DMS79 treated with DMSO at 0.1 percent for 48 hours (cell line): ENCODE measurements around the gene HS3ST4.
"Not testable (repeated sequence)": the region's sequence is repeated elsewhere in the genome, so short reads cannot be mapped to it uniquely, and the experiment has no call there.

Experiments
- DNase-seq: peaks from one replicate; lab custom pipeline; 2025; lab: John Stamatoyannopoulos, UW

HS3ST4 gene

GRCh38 chr16:26005336-26005735 is 313.6 kb downstream of the HS3ST4 start:
- no peak for DNase-seq

- no peak for DNase-seq
These were observed 320.6 kb downstream of the HS3ST4 start for GRCh38 chr16:26012376-26012775.

GRCh38 chr16:26015776-26016175 is 324.0 kb downstream of the HS3ST4 start:
- DNase-seq: no peak

- DNase-seq: no peak
These were observed 325.2 kb downstream of the HS3ST4 start for GRCh38 chr16:26016989-26017388.

- DNase-seq: no peak
These were observed 327.9 kb downstream of the HS3ST4 start for GRCh38 chr16:26019381-26020242.

- no peak for DNase-seq
These were observed 335.1 kb downstream of the HS3ST4 start for GRCh38 chr16:26026709-26027450.

GRCh38 chr16:26031286-26031685 is 339.5 kb downstream of the HS3ST4 start:
- no peak for DNase-seq

- not testable (repeated sequence) for DNase-seq
These were observed 340.9 kb downstream of the HS3ST4 start for GRCh38 chr16:26032661-26033060.

- no peak for DNase-seq
These were observed 350.4 kb downstream of the HS3ST4 start for GRCh38 chr16:26041952-26042668.

GRCh38 chr16:26050472-26050871 is 358.7 kb downstream of the HS3ST4 start:
- DNase-seq: no peak

- no peak for DNase-seq
These were observed 359.3 kb downstream of the HS3ST4 start for GRCh38 chr16:26051063-26051462.

- DNase-seq: no peak
These were observed 362.1 kb downstream of the HS3ST4 start for GRCh38 chr16:26053889-26054288.

GRCh38 chr16:26058326-26058725 is 366.6 kb downstream of the HS3ST4 start:
- no peak for DNase-seq

- DNase-seq: no peak
These were observed 378.7 kb downstream of the HS3ST4 start for GRCh38 chr16:26070302-26071100.

- no peak for DNase-seq
These were observed 379.5 kb downstream of the HS3ST4 start for GRCh38 chr16:26071101-26071866.

- peak; percentile 2 for DNase-seq
These were observed 387.1 kb downstream of the HS3ST4 start for GRCh38 chr16:26078716-26079355.

- DNase-seq: no peak
These were observed 395.3 kb downstream of the HS3ST4 start for GRCh38 chr16:26087091-26087490.

- no peak for DNase-seq
These were observed 399.8 kb downstream of the HS3ST4 start for GRCh38 chr16:26091511-26091910.

GRCh38 chr16:26098206-26098605 is 406.4 kb downstream of the HS3ST4 start:
- not testable (repeated sequence) for DNase-seq

GRCh38 chr16:26102369-26102768 is 410.6 kb downstream of the HS3ST4 start:
- DNase-seq: no peak
